Stomach (tissue), 9 donors: Measurements from ENCODE around the gene PTOV1. TPM values are rescaled to one million over a fixed set of nuclear protein-coding genes. Genes with fewer than 3 reads are reported as not detected.
"Not testable (repeated sequence)": the region's sequence is repeated elsewhere in the genome, so short reads cannot be mapped to it uniquely, and the experiment has no call there.

Experiments
- DNase-seq, 2 donors: peaks; one replicate each; pipeline versions ENCODE4 v3.0.0 to v3.0.0-alpha.2; 2013 to 2019
- H3K27ac ChIP-seq, 5 donors: fragments of 200-600 bp in 4 of 5; sonication (generic) in 4 of 5; one replicate each; pipeline ENCODE4 v1.5.1; 2013 to 2019; ENCODE audit warnings: mild to moderate bottlenecking in 1 of 5, moderate library complexity in 1 of 5
- H3K27me3 ChIP-seq, 3 donors: fragments of 200-600 bp; sonication (generic); one replicate each; pipeline ENCODE4 v1.5.1; 2017 to 2019; ENCODE audit warnings: mixed run types in 1 of 3
- H3K36me3 ChIP-seq, 4 donors: fragments of 200-600 bp; sonication (generic); 1 replicate in 3 of 4; 2 replicates in 1 of 4; pipeline ENCODE4 v1.5.1; 2016 to 2019
- H3K4me1 ChIP-seq, 4 donors: fragments of 200-600 bp; sonication (generic); one replicate each; pipeline ENCODE4 v1.5.1; 2016 to 2019
- H3K4me3 ChIP-seq, 4 donors: fragments of 200-600 bp; sonication (generic) in 3 of 4; one replicate each; pipeline ENCODE4 v1.5.1; 2016 to 2019; ENCODE audit warnings: mild to moderate bottlenecking in 1 of 4
- H3K9me3 ChIP-seq, 4 donors: fragments of 200-600 bp; sonication (generic); one replicate each; pipeline ENCODE4 v1.5.1; 2016 to 2019
- CTCF ChIP-seq, 7 experiments: fragments of 450-650 bp in 4 of 7; fragments of 200-600 bp in 3 of 7; sonication (generic) in 3 of 7; IDR thresholded peaks; one replicate each; pipeline ENCODE4 v1.5.1; 2016 to 2019; ENCODE audit warnings: antibody characterized with exemption in 7 of 7, control low read depth in 2 of 7, mild to moderate bottlenecking in 1 of 7
- EP300 ChIP-seq: sonication (generic); formaldehyde crosslinking; IDR thresholded peaks from one replicate; pipeline ENCODE4 v1.6.1; 2017; ENCODE audit warnings: antibody characterized with exemption
- POLR2A ChIP-seq, 4 donors: fragments of 450-650 bp; IDR thresholded peaks; one replicate each; pipeline ENCODE4 v1.6.1; 2016; ENCODE audit warnings: antibody characterized with exemption in 4 of 4, control low read depth in 2 of 4, mild to moderate bottlenecking in 1 of 4, moderate library complexity in 1 of 4
- POLR2AphosphoS5 ChIP-seq, 3 donors: sonication (generic); formaldehyde crosslinking; IDR thresholded peaks; one replicate each; pipeline ENCODE4 v1.6.1; 2016; ENCODE audit warnings: antibody characterized with exemption in 3 of 3
- WGBS, 5 donors: extraction: QIAGEN DNeasy Blood & Tissue Kit in 3 of 5; methylation state at CpG; one replicate each; pipeline versions ENCODE4 v1.1.5 to v1.1.7; 2013 to 2018; 5-methylcytosine and 5-hydroxymethylcytosine counted together
- intact Hi-C: fragments of 100-400 bp; cut with DNase I; formaldehyde crosslinking; loops from one replicate; pipeline ENCODE4 v1.15.1; 2023; ENCODE audit warnings: low total_unique reads
- polyA plus RNA-seq, 3 donors: library from polyadenylated mRNA; stranded (reverse); fragments of 200-250 nt; gene quantifications; one replicate each; pipeline ENCODE4 v1.2.3, GENCODE V29; 2013
- total RNA-seq, 5 donors: library from RNA; depleted of rRNA; stranded (reverse); fragments of >200 nt; gene quantifications; one replicate each; pipeline versions ENCODE4 v1.1.0 to v1.2.3, GENCODE V29; 2014 to 2016
- donor health status: healthy with polysubstance abuse.
- donor health status: Bipolar disorder and iron deficiency.
- donor health status: healthy.

The PTOV1 gene
- total and polyA plus RNA-seq, 8 donors: 45.0 to 186 (median 118) TPM

DNA sequence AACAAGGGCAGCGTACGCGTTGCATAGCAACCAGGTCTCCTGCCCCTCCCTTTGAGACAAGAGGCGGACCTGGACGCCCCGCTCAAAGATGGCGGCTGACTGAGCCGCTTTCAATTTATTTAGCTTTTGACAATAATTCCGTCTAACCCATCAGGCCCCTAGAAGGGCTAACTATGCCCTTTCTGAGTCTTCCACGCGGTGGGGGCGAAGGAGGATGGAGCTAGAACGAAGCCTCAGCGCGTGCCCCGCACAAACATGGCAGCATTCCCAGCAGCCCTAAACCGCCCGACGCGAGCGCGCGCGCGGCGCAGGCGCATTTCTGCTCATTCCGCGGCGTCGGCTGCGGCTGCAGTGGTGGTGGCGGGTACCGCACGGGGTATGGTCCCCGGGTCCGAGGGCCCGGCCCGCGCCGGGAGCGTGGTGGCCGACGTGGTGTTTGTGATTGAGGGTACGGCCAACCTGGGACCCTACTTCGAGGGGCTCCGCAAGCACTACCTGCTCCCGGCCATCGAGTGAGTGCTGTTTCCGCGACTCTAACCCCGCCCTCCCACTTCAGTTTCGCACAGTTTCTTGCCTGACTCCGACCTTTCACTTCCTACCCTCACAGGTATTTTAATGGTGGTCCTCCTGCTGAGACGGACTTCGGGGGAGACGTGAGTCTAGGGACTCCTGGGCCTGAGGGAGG is 32.9 kb upstream of the PTOV1 start, which contains the start of gene MED25:
Gene MED25 (plus strand): TSS at position 326 of the 685 bp plus-strand sequence. CDS start 53 bp downstream, at position 379.
- intact Hi-C loops: no loop called here
- TF ChIP-seq POLR2AphosphoS5 (IDR thresholded peaks at IDR 0.05) (peak; percentile 69 to 92 (median 77)), CTCF (IDR thresholded peaks at IDR 0.05) (peak in 5 of 7 experiments; percentile 11 to 50 (median 32)), EP300 (no peak), POLR2A (IDR thresholded peaks at IDR 0.05) (peak in 1 of 4 donors; percentile 62)

DNA sequence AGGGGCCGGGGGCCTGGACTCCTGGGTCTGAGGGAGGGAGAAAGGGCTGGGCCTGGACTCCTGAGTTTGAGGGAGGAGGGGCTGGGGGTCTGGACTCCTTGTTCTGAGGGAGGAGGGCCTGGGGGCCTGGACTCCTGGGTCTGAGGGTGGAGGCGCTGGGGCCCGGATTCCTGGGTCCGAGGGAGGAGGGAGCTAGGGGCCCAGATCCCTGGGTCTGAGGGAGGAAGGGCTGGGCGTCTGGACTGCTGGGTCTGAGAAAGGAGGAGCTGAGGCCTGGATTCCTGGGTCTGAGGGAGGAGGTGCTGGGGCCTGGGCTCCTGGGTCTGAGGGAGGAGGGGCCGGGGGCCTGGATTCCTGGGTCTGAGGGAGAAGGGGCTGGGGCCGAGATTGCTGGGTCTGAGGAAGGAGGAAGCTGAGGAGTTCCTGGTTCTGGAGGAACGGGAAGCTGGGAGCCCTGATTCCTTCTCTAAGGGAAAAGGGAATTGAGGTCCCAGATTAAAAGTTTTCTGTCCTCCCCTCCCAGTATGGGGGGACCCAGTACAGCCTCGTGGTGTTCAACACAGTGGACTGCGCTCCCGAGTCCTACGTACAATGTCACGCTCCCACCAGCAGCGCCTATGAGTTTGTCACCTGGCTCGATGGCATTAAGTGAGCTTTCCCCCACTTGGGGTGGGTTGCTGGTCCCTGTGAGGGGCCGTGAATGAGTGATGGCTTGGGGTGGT is 32.1 kb upstream of the PTOV1 start:
- DNase-seq: no peak
- Histone ChIP-seq H3K27me3 (no peaks in the 10 kb centered on the region), H3K4me3 (peak overlapping the region; percentile 69 to 88 (median 78)), H3K36me3 (peaks cover 9 to 29% (median 25%) of the 10 kb centered on the region in 4 donors), H3K4me1 (peaks cover 28 to 46% (median 40%) of the 10 kb centered on the region in 4 donors), H3K27ac (peak overlapping the region; percentile 90 to 97 (median 94)), H3K9me3 (no peaks in the 10 kb centered on the region)
- intact Hi-C loops: no loop called here
- 17 to 28% (median 19%) methylated on average over 15 to 16 of the region's 16 CpGs for WGBS, 5 donors
- TF ChIP-seq CTCF (IDR thresholded peaks at IDR 0.05): no peak
- TF ChIP-seq EP300: no peak
- no peak for TF ChIP-seq POLR2A (IDR thresholded peaks at IDR 0.05)
- no peak for TF ChIP-seq POLR2AphosphoS5 (IDR thresholded peaks at IDR 0.05)

More for the DNA sequence above, 32.9 kb upstream of the PTOV1 start, which contains the start of gene MED25:
- H3K27me3 ChIP-seq: no peaks in the 10 kb centered on the region
- peak; percentile 86 to 97 for DNase-seq
- H3K4me1 ChIP-seq: peaks cover 28 to 48% (median 40%) of the 10 kb centered on the region in 4 donors
- 0 to 2% (median 0%) methylated on average over 24 to 57 of the region's 57 CpGs for WGBS, 5 donors
- H3K4me3 ChIP-seq: peak within 1 kb of the TSS; percentile 69 to 88 (median 78)
- peak within 1 kb of the TSS; percentile 90 to 97 (median 94) for H3K27ac ChIP-seq
- H3K9me3 ChIP-seq: no peaks in the 10 kb centered on the region
- H3K36me3 ChIP-seq: peaks cover 2 to 22% (median 18%) of the 10 kb centered on the region in 4 donors

- Histone ChIP-seq H3K36me3 (peaks cover 14 to 35% (median 32%) of the 10 kb centered on the region in 4 donors), H3K27ac (peak overlapping the region; percentile 20 to 97 (median 92)), H3K4me3 (peak overlapping the region; percentile 69 to 88 (median 78)), H3K4me1 (peaks cover 28 to 45% (median 38%) of the 10 kb centered on the region in 4 donors)
- H3K9me3 ChIP-seq, intact Hi-C loops, H3K27me3 ChIP-seq: not testable (repeated sequence)
- peak; percentile 36 to 45 for DNase-seq
- WGBS, 5 donors: 53 to 72% (median 64%) methylated on average over 7 of the region's 7 CpGs
Observed at GRCh38 chr19:49819452-49820115, 31.4 kb upstream of the PTOV1 start.

- peaks cover 28 to 50% (median 38%) of the 10 kb centered on the region in 4 donors for H3K4me1 ChIP-seq
- no peaks in the 10 kb centered on the region for H3K27me3 ChIP-seq
- no peaks in the 10 kb centered on the region for H3K9me3 ChIP-seq
- DNase-seq: peak; percentile 47 to 65
- 38 to 57% (median 55%) methylated on average over 10 of the region's 10 CpGs for WGBS, 5 donors
- TF ChIP-seq POLR2A (IDR thresholded peaks at IDR 0.05) (no peak), POLR2AphosphoS5 (IDR thresholded peaks at IDR 0.05) (peak in 1 of 3 donors; percentile 22), CTCF (IDR thresholded peaks at IDR 0.05) (no peak), EP300 (no peak)
- intact Hi-C loops: no loop called here
- peak overlapping the region in 2 of 4 donors; percentile 85 to 88 for H3K4me3 ChIP-seq
- peaks cover 14 to 37% (median 33%) of the 10 kb centered on the region in 4 donors for H3K36me3 ChIP-seq
- peak overlapping the region; percentile 5 to 94 (median 54) for H3K27ac ChIP-seq
Observed at GRCh38 chr19:49820125-49820524, 30.8 kb upstream of the PTOV1 start.
